Fibroblast of skin of left biceps (primary cell): Measurements from ENCODE around the gene KDM6B.

ENCODE experiments used
- DNase-seq, 2 experiments: peaks; one replicate each; pipeline ENCODE4 v3.0.0-alpha.2; 2013; ENCODE audit warnings: low read depth in 2 of 2

The KDM6B gene

GRCh38 chr17:7840441-7840840 is 6.4 kb downstream of the KDM6B start:
- no peak for DNase-seq

DNA sequence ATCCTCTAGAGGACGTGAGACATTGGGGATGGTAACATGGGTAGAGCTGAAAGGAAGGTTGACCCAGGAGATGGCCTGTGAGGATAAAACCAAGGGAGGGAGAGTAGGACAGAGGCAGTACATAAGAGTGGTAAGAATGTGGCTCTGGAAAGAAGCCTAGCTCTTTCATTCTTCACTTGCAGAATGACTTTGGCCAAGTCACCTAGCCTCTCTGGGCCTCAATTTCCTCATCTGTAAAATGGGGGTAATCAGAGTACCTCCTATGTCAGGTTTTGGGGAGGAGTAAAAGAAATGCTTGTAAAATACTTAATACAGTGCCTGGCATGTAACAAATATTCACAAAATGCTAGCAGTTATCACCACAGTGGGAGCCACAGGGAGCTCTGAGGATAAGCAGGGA is 6.9 kb downstream of the KDM6B start:
- no peak for DNase-seq

GRCh38 chr17:7841396-7841914 is 7.4 kb downstream of the KDM6B start:
- peak; percentile 75 to 78 for DNase-seq

GRCh38 chr17:7841915-7842379 is 7.9 kb downstream of the KDM6B start:
- DNase-seq: peak; percentile 67 to 68

DNA sequence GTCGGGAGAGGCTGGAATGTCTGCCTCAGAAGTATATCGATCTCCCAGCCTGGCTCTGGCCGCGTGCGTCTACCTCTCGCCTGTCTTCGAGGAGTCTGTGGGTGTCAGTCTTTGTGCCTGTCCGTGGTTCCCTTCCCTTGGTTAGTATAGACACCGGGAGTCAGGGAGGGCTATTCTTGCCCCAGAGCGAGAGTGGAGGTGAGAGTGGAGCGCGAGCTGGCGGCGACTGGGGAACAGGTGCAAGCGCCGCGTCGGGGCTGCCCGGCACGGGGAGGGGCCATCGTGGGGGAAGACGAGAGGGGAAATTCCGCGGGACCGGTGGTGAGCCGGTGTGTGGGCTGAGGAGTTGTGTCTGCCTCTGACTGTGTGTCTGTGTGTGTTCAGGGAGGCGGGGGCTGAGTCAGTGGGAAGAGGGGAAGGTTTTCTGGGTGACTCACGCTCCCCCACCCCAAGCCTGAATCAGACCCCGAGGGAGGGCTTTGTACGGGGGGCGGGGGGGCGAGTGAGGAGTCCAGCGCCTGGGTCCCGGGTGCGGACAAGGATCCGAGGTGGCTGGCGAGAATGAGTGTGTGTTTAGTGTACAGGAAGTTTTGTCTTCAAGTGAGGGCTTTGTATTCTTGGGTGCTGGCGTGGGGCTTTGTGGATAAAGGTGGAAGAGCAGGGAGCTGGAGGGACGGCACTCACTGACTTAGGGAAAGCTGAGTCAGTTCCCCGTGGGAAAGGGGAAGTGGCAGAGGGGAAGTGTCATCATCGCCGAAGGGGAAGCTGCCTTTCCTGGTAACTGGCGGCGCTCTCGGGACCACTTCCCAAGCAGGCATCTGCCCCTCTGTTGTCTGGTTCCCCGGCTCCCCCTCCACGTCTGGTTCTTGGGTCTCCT is 8.6 kb downstream of the KDM6B start:
- peak; percentile 69 to 71 for DNase-seq

- no peak for DNase-seq
Observed at GRCh38 chr17:7843257-7843535, 9.2 kb downstream of the KDM6B start.

DNA sequence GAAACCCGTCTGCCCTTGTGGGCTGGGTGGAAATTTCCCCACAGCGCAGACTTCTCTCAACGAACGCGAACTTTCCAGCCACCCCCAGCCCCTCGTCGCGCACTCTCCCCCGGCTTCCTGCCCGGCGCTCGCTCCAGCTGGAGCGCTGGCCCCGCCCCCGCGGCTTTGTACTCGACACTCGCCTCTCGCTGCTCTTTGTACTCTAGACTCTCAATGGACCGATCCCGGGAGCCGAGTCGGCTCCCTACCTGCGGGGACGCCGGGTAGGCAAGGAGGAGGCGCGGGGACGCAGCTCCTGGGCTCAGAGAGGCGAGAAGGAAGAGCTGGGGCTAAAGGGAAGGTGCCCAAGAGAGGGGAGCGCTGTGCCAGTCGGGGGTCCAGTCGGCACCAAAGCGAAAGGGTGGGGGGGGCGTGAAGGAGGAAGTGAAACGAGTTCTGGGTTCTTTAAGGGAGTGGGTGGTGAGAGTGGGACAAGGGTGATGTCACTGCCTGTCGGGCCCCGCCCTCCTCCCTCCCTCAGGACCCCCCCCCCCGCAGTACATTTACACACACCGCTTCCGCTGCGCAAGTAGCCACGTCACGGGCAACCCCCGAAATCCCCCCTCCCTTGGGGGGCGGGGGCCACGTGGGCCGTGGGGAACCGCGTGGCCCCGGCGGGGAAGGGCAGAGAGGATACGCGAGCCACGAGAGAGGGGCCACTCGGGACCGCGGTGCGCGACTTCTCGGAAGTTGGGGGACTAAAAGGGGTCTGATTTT is 9.7 kb downstream of the KDM6B start:
- DNase-seq: no peak

GRCh38 chr17:7844292-7845154 is 10.5 kb downstream of the KDM6B start:
- peak; percentile 73 to 74 for DNase-seq

DNA sequence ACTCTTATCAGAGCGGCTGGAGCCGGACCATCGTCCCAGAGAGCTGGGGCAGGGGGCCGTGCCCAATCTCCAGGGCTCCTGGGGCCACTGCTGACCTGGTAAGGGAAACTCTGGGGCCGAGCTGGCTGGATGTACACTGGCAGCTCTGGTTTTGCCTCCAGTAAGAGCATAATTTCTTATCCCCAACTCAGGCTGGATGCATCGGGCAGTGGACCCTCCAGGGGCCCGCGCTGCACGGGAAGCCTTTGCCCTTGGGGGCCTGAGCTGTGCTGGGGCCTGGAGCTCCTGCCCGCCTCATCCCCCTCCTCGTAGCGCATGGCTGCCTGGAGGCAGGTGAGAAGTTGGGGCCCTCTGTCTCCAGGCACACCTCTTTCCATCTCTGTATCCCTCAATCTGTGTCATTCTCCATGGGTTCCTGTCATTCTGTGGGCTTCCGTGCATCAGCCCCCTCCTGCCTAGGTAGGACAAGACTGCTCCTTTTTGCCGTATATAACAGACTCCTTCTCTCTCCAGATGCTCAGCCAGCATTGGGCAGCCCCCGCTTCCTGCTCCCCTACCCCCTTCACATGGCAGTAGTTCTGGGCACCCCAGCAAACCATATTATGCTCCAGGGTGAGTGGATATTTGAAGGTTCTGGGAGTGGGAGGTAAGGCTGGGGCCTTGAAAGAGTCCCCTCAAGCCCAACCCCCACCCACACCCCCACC is 11.5 kb downstream of the KDM6B start:
- no peak for DNase-seq

- DNase-seq: no peak
Observed at GRCh38 chr17:7846063-7846735, 12.2 kb downstream of the KDM6B start.

DNA sequence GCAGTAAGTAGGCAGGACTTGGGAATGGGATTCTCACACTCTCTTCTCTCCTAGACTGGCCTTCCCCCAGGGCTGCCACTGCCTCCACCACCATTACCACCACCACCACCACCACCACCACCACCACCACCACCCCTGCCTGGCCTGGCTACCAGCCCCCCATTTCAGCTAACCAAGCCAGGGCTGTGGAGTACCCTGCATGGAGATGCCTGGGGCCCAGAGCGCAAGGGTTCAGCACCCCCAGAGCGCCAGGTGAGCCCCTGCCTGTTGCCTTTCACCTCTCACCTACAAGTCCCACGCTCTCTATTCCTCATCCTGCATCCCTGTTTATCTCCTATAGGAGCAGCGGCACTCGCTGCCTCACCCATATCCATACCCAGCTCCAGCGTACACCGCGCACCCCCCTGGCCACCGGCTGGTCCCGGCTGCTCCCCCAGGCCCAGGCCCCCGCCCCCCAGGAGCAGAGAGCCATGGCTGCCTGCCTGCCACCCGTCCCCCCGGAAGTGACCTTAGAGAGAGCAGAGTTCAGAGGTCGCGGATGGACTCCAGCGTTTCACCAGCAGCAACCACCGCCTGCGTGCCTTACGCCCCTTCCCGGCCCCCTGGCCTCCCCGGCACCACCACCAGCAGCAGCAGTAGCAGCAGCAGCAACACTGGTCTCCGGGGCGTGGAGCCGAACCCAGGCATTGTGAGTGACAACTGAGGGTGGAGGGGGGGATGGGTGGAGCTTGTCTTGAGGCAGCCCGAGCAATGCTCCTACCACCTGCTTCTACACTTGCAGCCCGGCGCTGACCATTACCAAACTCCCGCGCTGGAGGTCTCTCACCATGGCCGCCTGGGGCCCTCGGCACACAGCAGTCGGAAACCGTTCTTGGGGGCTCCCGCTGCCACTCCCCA is 13.0 kb downstream of the KDM6B start:
- DNase-seq: no peak

DNA sequence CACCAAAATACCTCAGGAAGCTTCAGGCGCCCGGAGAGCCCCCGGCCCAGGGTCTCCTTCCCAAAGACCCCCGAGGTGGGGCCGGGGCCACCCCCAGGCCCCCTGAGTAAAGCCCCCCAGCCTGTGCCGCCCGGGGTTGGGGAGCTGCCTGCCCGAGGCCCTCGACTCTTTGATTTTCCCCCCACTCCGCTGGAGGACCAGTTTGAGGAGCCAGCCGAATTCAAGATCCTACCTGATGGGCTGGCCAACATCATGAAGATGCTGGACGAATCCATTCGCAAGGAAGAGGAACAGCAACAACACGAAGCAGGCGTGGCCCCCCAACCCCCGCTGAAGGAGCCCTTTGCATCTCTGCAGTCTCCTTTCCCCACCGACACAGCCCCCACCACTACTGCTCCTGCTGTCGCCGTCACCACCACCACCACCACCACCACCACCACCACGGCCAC is 14.1 kb downstream of the KDM6B start:
- DNase-seq: no peak

DNA sequence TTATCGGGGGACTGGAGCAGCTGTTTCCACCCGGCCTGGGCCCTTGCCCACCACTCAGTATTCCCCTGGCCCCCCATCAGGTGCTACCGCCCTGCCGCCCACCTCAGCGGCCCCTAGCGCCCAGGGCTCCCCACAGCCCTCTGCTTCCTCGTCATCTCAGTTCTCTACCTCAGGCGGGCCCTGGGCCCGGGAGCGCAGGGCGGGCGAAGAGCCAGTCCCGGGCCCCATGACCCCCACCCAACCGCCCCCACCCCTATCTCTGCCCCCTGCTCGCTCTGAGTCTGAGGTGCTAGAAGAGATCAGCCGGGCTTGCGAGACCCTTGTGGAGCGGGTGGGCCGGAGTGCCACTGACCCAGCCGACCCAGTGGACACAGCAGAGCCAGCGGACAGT is 14.7 kb downstream of the KDM6B start:
- no peak for DNase-seq

DNA sequence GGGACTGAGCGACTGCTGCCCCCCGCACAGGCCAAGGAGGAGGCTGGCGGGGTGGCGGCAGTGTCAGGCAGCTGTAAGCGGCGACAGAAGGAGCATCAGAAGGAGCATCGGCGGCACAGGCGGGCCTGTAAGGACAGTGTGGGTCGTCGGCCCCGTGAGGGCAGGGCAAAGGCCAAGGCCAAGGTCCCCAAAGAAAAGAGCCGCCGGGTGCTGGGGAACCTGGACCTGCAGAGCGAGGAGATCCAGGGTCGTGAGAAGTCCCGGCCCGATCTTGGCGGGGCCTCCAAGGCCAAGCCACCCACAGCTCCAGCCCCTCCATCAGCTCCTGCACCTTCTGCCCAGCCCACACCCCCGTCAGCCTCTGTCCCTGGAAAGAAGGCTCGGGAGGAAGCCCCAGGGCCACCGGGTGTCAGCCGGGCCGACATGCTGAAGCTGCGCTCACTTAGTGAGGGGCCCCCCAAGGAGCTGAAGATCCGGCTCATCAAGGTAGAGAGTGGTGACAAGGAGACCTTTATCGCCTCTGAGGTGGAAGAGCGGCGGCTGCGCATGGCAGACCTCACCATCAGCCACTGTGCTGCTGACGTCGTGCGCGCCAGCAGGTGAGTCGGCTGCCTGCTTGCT is 15.2 kb downstream of the KDM6B start:
- no peak for DNase-seq

- no peak for DNase-seq
Observed at GRCh38 chr17:7849751-7850504, 15.9 kb downstream of the KDM6B start.

GRCh38 chr17:7850701-7851437 is 16.9 kb downstream of the KDM6B start:
- no peak for DNase-seq

DNA sequence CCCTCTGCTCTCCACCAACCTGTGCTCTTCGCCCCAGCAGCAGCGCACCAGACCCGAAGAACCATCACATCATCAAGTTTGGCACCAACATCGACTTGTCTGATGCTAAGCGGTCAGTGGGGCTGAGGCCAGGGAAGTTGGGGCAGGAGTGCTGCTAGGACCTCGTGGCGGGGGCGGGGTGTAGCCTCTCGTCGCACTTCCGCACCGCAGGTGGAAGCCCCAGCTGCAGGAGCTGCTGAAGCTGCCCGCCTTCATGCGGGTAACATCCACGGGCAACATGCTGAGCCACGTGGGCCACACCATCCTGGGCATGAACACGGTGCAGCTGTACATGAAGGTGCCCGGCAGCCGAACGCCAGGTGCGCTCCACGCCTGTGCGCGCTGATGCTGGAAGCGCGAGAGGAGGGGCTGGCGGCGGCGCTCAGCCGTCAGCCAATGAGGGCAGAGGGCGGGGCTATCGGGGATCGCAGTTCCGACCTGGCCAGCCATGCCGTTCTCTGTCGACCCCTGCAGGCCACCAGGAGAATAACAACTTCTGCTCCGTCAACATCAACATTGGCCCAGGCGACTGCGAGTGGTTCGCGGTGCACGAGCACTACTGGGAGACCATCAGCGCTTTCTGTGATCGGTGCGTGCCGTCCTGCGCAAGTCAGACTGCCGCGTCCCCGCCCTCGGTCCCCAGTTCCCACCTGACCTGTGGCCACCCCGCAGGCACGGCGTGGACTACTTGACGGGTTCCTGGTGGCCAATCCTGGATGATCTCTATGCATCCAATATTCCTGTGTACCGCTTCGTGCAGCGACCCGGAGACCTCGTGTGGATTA is 17.6 kb downstream of the KDM6B start:
- DNase-seq: peak in 1 of 2 experiments; percentile 53
